GM18505 (cell line): ENCODE data around the gene SUN2.

Experiments used
- ATAC-seq: cut with Tn5 transposase; IDR thresholded peaks from one replicate; pipeline ENCODE4 v1.9.1; 2021; ENCODE audit not compliant: unreplicated experiment
- POLR2A ChIP-seq: IDR thresholded peaks from 4 replicates; pipeline ENCODE4 v1.6.1; 2011; ENCODE audit warnings: borderline replicate concordance; ENCODE audit not compliant: insufficient read depth, insufficient read length; ENCODE audit errors: extremely low read depth

The SUN2 gene

DNA sequence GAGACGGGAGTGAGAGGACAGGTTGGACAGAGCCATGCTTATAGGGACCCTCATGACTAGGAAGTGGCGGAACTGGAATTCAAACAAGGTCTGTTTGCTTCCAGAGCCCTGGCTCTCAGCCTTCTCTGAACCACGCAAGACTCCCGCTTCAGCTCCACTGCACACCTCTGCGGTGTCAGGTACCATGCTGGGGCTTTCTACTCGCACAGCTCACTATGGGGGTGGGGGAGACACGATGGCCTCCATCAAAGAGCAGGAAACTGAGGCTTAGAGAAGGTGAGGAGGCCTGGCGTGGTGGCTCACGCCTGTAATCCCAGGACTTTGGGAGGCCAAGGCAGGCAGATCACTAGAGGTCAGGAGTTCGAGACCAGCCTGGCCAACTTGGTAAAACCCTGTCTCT, 14.2 kb downstream of the SUN2 start:
- ATAC-seq, result no peak
- no peak for TF ChIP-seq POLR2A

GRCh38 chr22:38741166-38741565, 14.6 kb downstream of the SUN2 start:
- TF ChIP-seq POLR2A, result no peak
- no peak for ATAC-seq

GRCh38 chr22:38740754-38741153, 15.0 kb downstream of the SUN2 start:
- TF ChIP-seq POLR2A, result no peak
- no peak for ATAC-seq

GRCh38 chr22:38740116-38740723, 15.6 kb downstream of the SUN2 start:
- no peak for ATAC-seq
- TF ChIP-seq POLR2A, result peak; percentile 24

GRCh38 chr22:38739300-38740055, 16.3 kb downstream of the SUN2 start:
- ATAC-seq, result no peak

GRCh38 chr22:38738475-38739070, 17.2 kb downstream of the SUN2 start:
- ATAC-seq, result no peak

More at GRCh38 chr22:38739300-38740055, 16.3 kb downstream of the SUN2 start:
- no peak for TF ChIP-seq POLR2A

GRCh38 chr22:38737302-38738060, 18.3 kb downstream of the SUN2 start:
- no peak for ATAC-seq
- no peak for TF ChIP-seq POLR2A

More at GRCh38 chr22:38738475-38739070, 17.2 kb downstream of the SUN2 start:
- no peak for TF ChIP-seq POLR2A

- ATAC-seq, result no peak
- TF ChIP-seq POLR2A, result no peak
Observed at GRCh38 chr22:38736257-38736570, 19.6 kb downstream of the SUN2 start.

- ATAC-seq, result no peak
- peak; percentile 25 for TF ChIP-seq POLR2A
Observed at GRCh38 chr22:38735465-38736256, 20.1 kb downstream of the SUN2 start.

DNA sequence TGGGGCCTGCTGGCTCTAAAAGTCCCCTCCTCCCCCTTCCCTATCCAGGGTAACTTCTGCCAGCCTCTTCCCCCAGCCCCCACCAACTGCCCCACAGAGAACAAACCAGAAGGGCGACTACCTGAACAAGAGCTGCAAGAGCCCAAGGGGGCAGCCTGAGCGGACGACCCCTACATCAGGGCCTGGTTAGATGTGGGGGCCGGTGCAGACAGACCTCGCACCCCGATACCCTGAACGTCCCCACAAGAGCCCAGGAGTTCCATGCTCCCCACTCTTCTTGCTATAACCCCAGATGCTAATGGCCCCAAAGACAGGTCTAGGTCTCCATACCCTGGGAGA, 20.7 kb downstream of the SUN2 start:
- no peak for ATAC-seq
- peak; percentile 25 for TF ChIP-seq POLR2A

GRCh38 chr22:38734421-38735100, 21.2 kb downstream of the SUN2 start:
- ATAC-seq, result no peak
- TF ChIP-seq POLR2A, result no peak

GRCh38 chr22:38733724-38734381, 21.9 kb downstream of the SUN2 start:
- peak; percentile 38 for TF ChIP-seq POLR2A
- no peak for ATAC-seq
